ENCODE data around the gene PCSK1N.

- TF ChIP-seq POLR2A (IDR thresholded peaks at IDR 0.05; ENCODE audit: low read depth, low read length) (no peak), TAF1 (IDR thresholded peaks at IDR 0.05; ENCODE audit: borderline replicate concordance, low read depth, low read length) (no peak)
These were observed 3.5 kb downstream of the PCSK1N start for GRCh38 chrX:48831909-48832291.

Data from GM12892 (cell line).